ENCODE measurements around the gene SELENBP1. TPM values are rescaled to one million over a fixed set of nuclear protein-coding genes. Genes with fewer than 3 reads are reported as not detected.
A peak's percentile ranks its signal among the peaks of the same experiment; 100 is the strongest.

Gene SELENBP1
- total RNA-seq, 1 donor from 2014 or later = 8.9 TPM

- Mint-ChIP-seq H3K4me3 (ENCODE audit: unreplicated experiment) (peak within 1 kb of the TSS; percentile 92), H3K9me3 (ENCODE audit: low read depth) (no peaks in the 10 kb centered on the region), H3K27ac (ENCODE audit: unreplicated experiment) (peak within 1 kb of the TSS; percentile 100), H3K27me3 (ENCODE audit: low read depth) (no peaks in the 10 kb centered on the region), H3K4me1 (ENCODE audit: low read depth) (peaks cover 30% of the 10 kb centered on the region), H3K36me3 (ENCODE audit: low read depth) (peaks cover 4% of the 10 kb centered on the region)
- TF ChIP-seq CTCF (IDR thresholded peaks at IDR 0.05) = no peak
- no peak for DNase-seq (ENCODE audit: low spot score)
Measured at GRCh38 chr1:151327223-151327902, 45.1 kb downstream of the SELENBP1 start, which contains the start of gene PI4KB. Gene PI4KB, minus strand, starts transcription at chr1:151327416. Its CDS starts 10,935 bp downstream, at chr1:151316481.

GRCh38 chr1:151326619-151327222 lies 45.8 kb downstream of the SELENBP1 start:
- no peak for DNase-seq (ENCODE audit: low spot score)

GRCh38 chr1:151325646-151326429 lies 46.7 kb downstream of the SELENBP1 start:
- Mint-ChIP-seq H3K4me3 (ENCODE audit: unreplicated experiment) (peak overlapping the region; percentile 92), H3K9me3 (ENCODE audit: low read depth) (no peaks in the 10 kb centered on the region), H3K27ac (ENCODE audit: unreplicated experiment) (peak overlapping the region; percentile 100), H3K36me3 (ENCODE audit: low read depth) (peaks cover 6% of the 10 kb centered on the region), H3K4me1 (ENCODE audit: low read depth) (peaks cover 30% of the 10 kb centered on the region), H3K27me3 (ENCODE audit: low read depth) (no peaks in the 10 kb centered on the region)
- no peak for DNase-seq (ENCODE audit: low spot score)
- TF ChIP-seq CTCF (IDR thresholded peaks at IDR 0.05) = no peak

More at GRCh38 chr1:151326619-151327222, 45.8 kb downstream of the SELENBP1 start:
- no peaks in the 10 kb centered on the region for H3K9me3 Mint-ChIP-seq (ENCODE audit: low read depth)
- peaks cover 30% of the 10 kb centered on the region for H3K4me1 Mint-ChIP-seq (ENCODE audit: low read depth)
- H3K4me3 Mint-ChIP-seq (ENCODE audit: unreplicated experiment) = peak overlapping the region; percentile 92
- peaks cover 6% of the 10 kb centered on the region for H3K36me3 Mint-ChIP-seq (ENCODE audit: low read depth)
- peak overlapping the region; percentile 100 for H3K27ac Mint-ChIP-seq (ENCODE audit: unreplicated experiment)
- no peaks in the 10 kb centered on the region for H3K27me3 Mint-ChIP-seq (ENCODE audit: low read depth)
- TF ChIP-seq CTCF (IDR thresholded peaks at IDR 0.05) = no peak

GRCh38 chr1:151325231-151325630 lies 47.3 kb downstream of the SELENBP1 start:
- Mint-ChIP-seq H3K27ac (ENCODE audit: unreplicated experiment) (peak overlapping the region; percentile 100), H3K4me3 (ENCODE audit: unreplicated experiment) (peak overlapping the region; percentile 92), H3K36me3 (ENCODE audit: low read depth) (peaks cover 8% of the 10 kb centered on the region), H3K27me3 (ENCODE audit: low read depth) (no peaks in the 10 kb centered on the region), H3K9me3 (ENCODE audit: low read depth) (no peaks in the 10 kb centered on the region), H3K4me1 (ENCODE audit: low read depth) (peaks cover 32% of the 10 kb centered on the region)
- no peak for TF ChIP-seq CTCF (IDR thresholded peaks at IDR 0.05)
- DNase-seq (ENCODE audit: low spot score) = no peak

GRCh38 chr1:151324390-151324930 lies 48.0 kb downstream of the SELENBP1 start:
- TF ChIP-seq CTCF (IDR thresholded peaks at IDR 0.05) = no peak
- Mint-ChIP-seq H3K4me3 (ENCODE audit: unreplicated experiment) (no peak overlapping the region), H3K9me3 (ENCODE audit: low read depth) (no peaks in the 10 kb centered on the region), H3K27me3 (ENCODE audit: low read depth) (no peaks in the 10 kb centered on the region), H3K27ac (ENCODE audit: unreplicated experiment) (no peak overlapping the region), H3K4me1 (ENCODE audit: low read depth) (peaks cover 32% of the 10 kb centered on the region), H3K36me3 (ENCODE audit: low read depth) (peaks cover 8% of the 10 kb centered on the region)
- no peak for DNase-seq (ENCODE audit: low spot score)
